Measurements from ENCODE around the gene CCL7. TPM values are rescaled to one million over a fixed set of nuclear protein-coding genes. Genes with fewer than 3 reads are reported as not detected.

Gene CCL7
- total and polyA plus RNA-seq, 2 of the 4 experiments (the other 2 are of a cell fraction), result 0.18 to 0.58 TPM

DNA sequence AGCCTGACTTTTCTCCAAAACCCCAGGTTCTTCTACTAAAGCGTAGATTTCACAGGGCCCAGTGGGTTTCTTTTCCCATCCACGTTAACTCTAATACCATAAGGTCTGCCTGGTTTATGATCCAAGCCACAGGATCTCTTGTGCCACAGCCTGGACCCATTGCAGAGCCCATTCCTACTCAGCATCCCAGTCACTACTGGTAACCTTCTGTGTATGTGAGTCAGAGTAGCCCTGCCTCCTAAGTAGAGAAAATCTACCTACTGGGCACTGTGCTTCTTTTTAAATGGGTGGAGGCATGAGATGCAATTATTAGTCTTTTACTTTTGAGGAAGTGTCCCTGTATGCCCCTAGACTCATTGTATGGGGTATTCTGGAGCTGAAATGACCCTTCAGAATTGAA is 29.0 kb downstream of the CCL7 start:
- WGBS, 2 experiments (ENCODE audit: extremely low coverage in 2 of 2, insufficient read length in 1 of 2), result no CpG with 5 or more reads among the region's 2 CpGs
- peak overlapping the region; percentile 78 for H2AFZ ChIP-seq (replicated peaks; ENCODE audit: low read length, poor library complexity)
- ChIA-PET POLR2A (ENCODE audit: unreplicated experiment) (no interaction called here), CTCF (interaction anchor here (1.0 to 1.2 kb wide), 2 partner anchors 24 to 62 kb away, joined by 3 to 4 read pairs; no protein-coding TSS in a partner anchor)
- no peak overlapping the region for H3K27ac ChIP-seq (ENCODE audit: insufficient read depth, low read length)
- dilution Hi-C loops (cut with HindIII; ENCODE audit: low sequenced_read_pairs, unreplicated experiment) (no loop called here), intact Hi-C loops (cut with micrococcal nuclease) (no loop called here), in situ Hi-C loops (cut with MboI; ENCODE audit: low sequenced_read_pairs) (no loop called here)
- H3K14ac ChIP-seq (replicated peaks; ENCODE audit: low read depth, low read length), result peak overlapping the region; percentile 30
- H4K5ac ChIP-seq (ENCODE audit: low read depth, low read length), result peak overlapping the region; percentile 32; the same call in 1 of the 2 replicates
- H3K36me3 ChIP-seq (ENCODE audit: control insufficient read depth, insufficient read depth, low read length), result no peaks in the 10 kb centered on the region
- H2BK120ac ChIP-seq (ENCODE audit: low read depth, low read length), result peak overlapping the region; percentile 89
- peaks cover 14% of the 10 kb centered on the region for H3K9me1 ChIP-seq (ENCODE audit: insufficient read depth, low read length)
- no peak overlapping the region for H3K56ac ChIP-seq (ENCODE audit: extremely low read depth, insufficient read depth, low read length)
- H3K23ac ChIP-seq (ENCODE audit: low read depth, low read length), result no peak overlapping the region
- TF ChIP-seq, protein P1, sequence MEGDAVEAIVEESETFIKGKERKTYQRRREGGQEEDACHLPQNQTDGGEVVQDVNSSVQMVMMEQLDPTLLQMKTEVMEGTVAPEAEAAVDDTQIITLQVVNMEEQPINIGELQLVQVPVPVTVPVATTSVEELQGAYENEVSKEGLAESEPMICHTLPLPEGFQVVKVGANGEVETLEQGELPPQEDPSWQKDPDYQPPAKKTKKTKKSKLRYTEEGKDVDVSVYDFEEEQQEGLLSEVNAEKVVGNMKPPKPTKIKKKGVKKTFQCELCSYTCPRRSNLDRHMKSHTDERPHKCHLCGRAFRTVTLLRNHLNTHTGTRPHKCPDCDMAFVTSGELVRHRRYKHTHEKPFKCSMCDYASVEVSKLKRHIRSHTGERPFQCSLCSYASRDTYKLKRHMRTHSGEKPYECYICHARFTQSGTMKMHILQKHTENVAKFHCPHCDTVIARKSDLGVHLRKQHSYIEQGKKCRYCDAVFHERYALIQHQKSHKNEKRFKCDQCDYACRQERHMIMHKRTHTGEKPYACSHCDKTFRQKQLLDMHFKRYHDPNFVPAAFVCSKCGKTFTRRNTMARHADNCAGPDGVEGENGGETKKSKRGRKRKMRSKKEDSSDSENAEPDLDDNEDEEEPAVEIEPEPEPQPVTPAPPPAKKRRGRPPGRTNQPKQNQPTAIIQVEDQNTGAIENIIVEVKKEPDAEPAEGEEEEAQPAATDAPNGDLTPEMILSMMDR (conservative IDR thresholded peaks at IDR 0.05; ENCODE audit: low read depth, low read length), result no peak
- TF ChIP-seq FOS (IDR thresholded peaks at IDR 0.05; ENCODE audit: low read depth, low read length) (no peak), RCOR1 (IDR thresholded peaks at IDR 0.05; ENCODE audit: insufficient replicate concordance, low read length) (no peak), BHLHE40 (IDR thresholded peaks at IDR 0.05; ENCODE audit: low read depth, low read length) (no peak), NFE2L2 (IDR thresholded peaks at IDR 0.05; ENCODE audit: low read depth, low read length) (no peak)
- no peak for DNase-seq
- H3K4me3 ChIP-seq (ENCODE audit: insufficient read depth, low read depth, low read length), result no peak overlapping the region
- peak overlapping the region; percentile 80 for H2AK5ac ChIP-seq (ENCODE audit: low read depth, low read length)
- no peak overlapping the region for H3K9ac ChIP-seq (ENCODE audit: low read depth, low read length)
- H3K4me2 ChIP-seq (ENCODE audit: low read depth, low read length), result no peak overlapping the region
- H3K79me1 ChIP-seq (ENCODE audit: low read depth in 1 of 2, low read length in 2 of 2), result no peaks in the 10 kb centered on the region
- peak overlapping the region; percentile 90; the same call in 2 of the 3 replicates for H2BK15ac ChIP-seq (ENCODE audit: low read depth, low read length)
- H2BK20ac ChIP-seq (ENCODE audit: low read depth, low read length), result peak overlapping the region; percentile 77
- H3K4ac ChIP-seq (ENCODE audit: low read depth, low read length), result peak overlapping the region; percentile 72; the same call in 1 of the 2 replicates
- H4K91ac ChIP-seq (ENCODE audit: insufficient read depth, low read depth, low read length), result peak overlapping the region; percentile 75; the same call in 1 of the 2 replicates
- peak overlapping the region; percentile 44 for H2BK5ac ChIP-seq (ENCODE audit: low read depth, low read length, poor library complexity, severe bottlenecking)
- no TSS peak for BruUV-seq (replicated peaks)
- H4K8ac ChIP-seq (ENCODE audit: low read depth in 2 of 2, low read length in 2 of 2), result peak overlapping the region; percentile 41 to 49; a peak in 3 of 4 replicates
- H3K9me3 ChIP-seq (ENCODE audit: control insufficient read depth, insufficient read depth, low read length), result no peaks in the 10 kb centered on the region
- no peaks in the 10 kb centered on the region for H4K20me1 ChIP-seq (ENCODE audit: insufficient read depth, low read length)
- no peak overlapping the region for H2AK9ac ChIP-seq (replicated peaks; ENCODE audit: low read depth, low read length, poor library complexity)
- no peaks in the 10 kb centered on the region for H3K27me3 ChIP-seq (ENCODE audit: control insufficient read depth, insufficient read depth, low read length)
- H3K18ac ChIP-seq (ENCODE audit: low read depth, low read length), result peak overlapping the region; percentile 91; the same call in 1 of the 2 replicates
- peaks cover 21% of the 10 kb centered on the region for H3K4me1 ChIP-seq (ENCODE audit: control insufficient read depth, insufficient read depth, low read length)
- no peak for ATAC-seq (ENCODE audit: low read depth)
